Body of pancreas (tissue), 4 donors: ENCODE measurements around the gene UBE2I. TPM values are rescaled to one million over a fixed set of nuclear protein-coding genes. Genes with fewer than 3 reads are reported as not detected.
A peak's percentile ranks its signal among the peaks of the same experiment; 100 is the strongest.

Experiments
- ATAC-seq: fragments of 150-250 bp; one replicate; pipeline ENCODE4 v1.9.1; 2016
- DNase-seq, 4 donors: peaks; one replicate each; pipeline ENCODE4 v3.0.0-alpha.2; 2019
- H3K27ac ChIP-seq, 4 donors: fragments of 200-600 bp; sonication (generic); 1 replicate in 3 of 4; 2 replicates in 1 of 4; pipeline versions ENCODE4 v1.5.1 to v1.6.1; 2016 to 2019; ENCODE audit warnings: mild to moderate bottlenecking in 1 of 4, mixed read lengths in 1 of 4, moderate library complexity in 1 of 4
- H3K27me3 ChIP-seq, 2 donors: fragments of 200-600 bp; sonication (generic); one replicate each; pipeline ENCODE4 v1.6.0; 2016; ENCODE audit warnings: mild to moderate bottlenecking in 1 of 2
- H3K36me3 ChIP-seq, 2 donors: fragments of 200-600 bp; sonication (generic); replicated peaks in 1 of 2; 2 replicates each; pipeline ENCODE4 v1.5.1; 2016; ENCODE audit warnings: low read depth in 2 of 2; ENCODE audit not compliant: insufficient read depth in 1 of 2
- H3K4me1 ChIP-seq: fragments of 200-600 bp; sonication (generic); one replicate; pipeline ENCODE4 v1.6.0; 2016
- H3K4me3 ChIP-seq, 2 donors: fragments of 200-600 bp; sonication (generic); 1 replicate in 1 of 2; 2 replicates in 1 of 2; pipeline ENCODE4 v1.5.1; 2016 to 2019
- H3K9me3 ChIP-seq, 3 donors: fragments of 200-600 bp; sonication (generic); 1 replicate in 2 of 3; 2 replicates in 1 of 3; pipeline ENCODE4 v1.5.1; 2016
- CTCF ChIP-seq, 7 experiments: fragments of 450-650 bp in 4 of 7; fragments of 200-600 bp in 3 of 7; sonication (generic) in 3 of 7; IDR thresholded peaks; one replicate each; pipeline ENCODE4 v1.5.1; 2016 to 2019; ENCODE audit warnings: antibody characterized with exemption in 7 of 7
- POLR2A ChIP-seq, 3 donors: fragments of 450-650 bp; IDR thresholded peaks; one replicate each; pipeline ENCODE4 v1.6.1; 2016; ENCODE audit warnings: antibody characterized with exemption in 3 of 3, mild to moderate bottlenecking in 2 of 3
- WGBS, 2 donors: methylation state at CpG; one replicate each; pipeline ENCODE4 v1.1.5; 2017; 5-methylcytosine and 5-hydroxymethylcytosine counted together
- intact Hi-C: fragments of 100-400 bp; cut with DNase I; formaldehyde crosslinking; loops from one replicate; pipeline ENCODE4 v1.15.1; 2023
- total RNA-seq, 2 donors: library from RNA; depleted of rRNA; stranded (reverse); fragments of >200 nt; gene quantifications; one replicate each; pipeline ENCODE4 v1.1.0, GENCODE V29; 2016

The UBE2I gene
- total RNA-seq, 2 donors from 2014 or later, result 25.9 to 81.7 TPM

GRCh38 chr16:1357906-1358566 is 48.6 kb downstream of the UBE2I start:
- Histone ChIP-seq H3K9me3 (no peaks in the 10 kb centered on the region), H3K36me3 (peaks cover 0 to 12% of the 10 kb centered on the region in 2 donors), H3K27ac (no peak overlapping the region), H3K4me1 (peaks cover 20% of the 10 kb centered on the region), H3K4me3 (no peak overlapping the region), H3K27me3 (no peaks in the 10 kb centered on the region)
- TF ChIP-seq POLR2A (IDR thresholded peaks at IDR 0.05) (no peak), CTCF (IDR thresholded peaks at IDR 0.05) (no peak)
- 70 to 79% methylated on average over 9 to 19 of the region's 19 CpGs for WGBS, 2 donors
- DNase-seq (no peak), ATAC-seq (no peak)
- intact Hi-C loops, result no loop called here

GRCh38 chr16:1361685-1362360 is 52.4 kb downstream of the UBE2I start:
- intact Hi-C loops, result no loop called here
- no peak overlapping the region for H3K27ac ChIP-seq
- TF ChIP-seq CTCF (IDR thresholded peaks at IDR 0.05), result no peak
- TF ChIP-seq POLR2A (IDR thresholded peaks at IDR 0.05), result no peak
- no peak for DNase-seq
- H3K27me3 ChIP-seq, result no peaks in the 10 kb centered on the region
- 91 to 94% methylated on average over 12 to 43 of the region's 43 CpGs for WGBS, 2 donors
- no peaks in the 10 kb centered on the region for H3K9me3 ChIP-seq
- H3K4me3 ChIP-seq, result no peak overlapping the region
- H3K4me1 ChIP-seq, result no peaks in the 10 kb centered on the region
- no peak for ATAC-seq
- peaks cover 0 to 14% of the 10 kb centered on the region in 2 donors for H3K36me3 ChIP-seq

- H3K9me3 ChIP-seq, result no peaks in the 10 kb centered on the region
- no peak overlapping the region for H3K4me3 ChIP-seq
- H3K27me3 ChIP-seq, result no peaks in the 10 kb centered on the region
- H3K4me1 ChIP-seq, result no peaks in the 10 kb centered on the region
- intact Hi-C loops, result no loop called here
- DNase-seq (peak in 1 of 4 donors; percentile 68), ATAC-seq (no peak)
- no peak for TF ChIP-seq POLR2A (IDR thresholded peaks at IDR 0.05)
- no peak for TF ChIP-seq CTCF (IDR thresholded peaks at IDR 0.05)
- H3K27ac ChIP-seq, result no peak overlapping the region
- WGBS, 2 donors, result 30 to 49% methylated on average over 5 to 11 of the region's 11 CpGs
- peaks cover 0 to 14% of the 10 kb centered on the region in 2 donors for H3K36me3 ChIP-seq
Observed at GRCh38 chr16:1362807-1363206, 53.4 kb downstream of the UBE2I start.

GRCh38 chr16:1363501-1364041 is 54.1 kb downstream of the UBE2I start:
- ATAC-seq (peak; percentile 85), DNase-seq (peak; percentile 63 to 77 (median 69))
- Histone ChIP-seq H3K27me3 (no peaks in the 10 kb centered on the region), H3K4me3 (no peak overlapping the region), H3K4me1 (no peaks in the 10 kb centered on the region), H3K27ac (no peak overlapping the region), H3K36me3 (peaks cover 0 to 14% of the 10 kb centered on the region in 2 donors), H3K9me3 (no peaks in the 10 kb centered on the region)
- TF ChIP-seq CTCF (IDR thresholded peaks at IDR 0.05), result peak; percentile 62 to 81 (median 73)
- no peak for TF ChIP-seq POLR2A (IDR thresholded peaks at IDR 0.05)
- WGBS, 2 donors, result 40 to 41% methylated on average over 10 to 18 of the region's 18 CpGs
- intact Hi-C loops, result no loop called here
